Measurements from ENCODE around the gene GSTO1. TPM values are rescaled to one million over a fixed set of nuclear protein-coding genes. Genes with fewer than 3 reads are reported as not detected.
A peak's percentile ranks its signal among the peaks of the same experiment; 100 is the strongest.
"Not testable (repeated sequence)": the region's sequence is repeated elsewhere in the genome, so short reads cannot be mapped to it uniquely, and the experiment has no call there.

GSTO1 gene
- total RNA-seq = 39.9 TPM

GRCh38 chr10:104254493-104255310, at the start of gene GSTO1:
GSTO1 (plus strand) TSS chr10:104254892; CDS start chr10:104254929, 37 bp downstream.
- DNase-seq (ENCODE audit: low spot score in 2 of 2) = peak; percentile 68 to 74
- no peak for FAIRE-seq

GRCh38 chr10:104208730-104209129, 46.0 kb upstream of the GSTO1 start:
- FAIRE-seq = no peak
- DNase-seq (ENCODE audit: low spot score in 2 of 2) = no peak

DNA sequence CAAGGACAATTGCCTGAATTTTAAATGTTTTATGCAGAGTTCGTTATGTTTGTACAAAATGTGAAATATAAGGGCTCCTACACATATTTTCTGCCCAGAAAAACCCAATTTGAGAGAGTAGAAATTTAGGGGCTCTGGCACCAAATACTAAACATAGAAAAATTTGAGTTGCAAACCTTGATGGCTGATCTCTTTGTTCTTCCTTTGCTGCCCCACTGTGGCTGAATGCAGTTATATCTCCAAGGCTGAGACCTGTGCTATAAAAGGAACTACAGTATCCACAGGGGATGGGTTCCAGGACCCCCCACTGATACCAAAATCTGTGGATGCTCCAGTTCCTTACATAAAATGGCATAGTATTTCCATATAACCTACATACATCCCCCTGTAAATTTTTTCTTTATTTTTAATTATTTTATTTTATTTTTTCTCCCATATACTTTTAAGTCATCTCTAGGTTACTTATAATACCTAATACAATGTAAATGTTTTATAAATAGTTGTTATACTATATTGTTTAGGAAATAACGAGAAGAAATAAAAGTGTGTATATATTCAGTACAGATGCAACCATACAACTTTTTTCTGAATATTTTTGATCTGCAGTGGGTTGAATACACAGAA, 45.0 kb upstream of the GSTO1 start:
- DNase-seq (ENCODE audit: low spot score in 2 of 2) = peak; percentile 25 to 40
- peak; percentile 56 for FAIRE-seq

DNA sequence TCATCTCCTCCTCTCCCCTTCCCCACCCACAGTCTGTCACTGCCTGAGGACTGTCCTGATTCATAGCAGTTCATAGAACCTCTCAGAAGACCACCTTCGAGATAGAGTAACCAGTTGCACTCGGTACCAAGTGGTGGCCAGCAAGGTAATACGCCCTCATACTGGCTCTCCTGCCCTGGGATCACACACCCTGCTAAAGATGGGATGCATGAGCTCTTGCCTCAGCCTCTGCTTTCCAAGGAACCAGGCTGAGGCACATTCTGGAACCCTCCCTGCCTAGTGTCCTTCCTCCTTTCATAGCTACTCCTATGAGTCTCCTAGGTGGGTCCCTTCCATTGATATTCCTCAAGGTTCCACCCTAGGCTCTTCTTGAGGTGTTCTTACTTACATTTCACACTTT, 38.1 kb upstream of the GSTO1 start:
- FAIRE-seq (no peak), DNase-seq (ENCODE audit: low spot score in 2 of 2) (no peak)

- DNase-seq (ENCODE audit: low spot score in 2 of 2) (no peak), FAIRE-seq (no peak)
Measured at GRCh38 chr10:104218751-104219150, 35.9 kb upstream of the GSTO1 start.

GRCh38 chr10:104220522-104220921, 34.2 kb upstream of the GSTO1 start:
- DNase-seq (ENCODE audit: low spot score in 2 of 2) (no peak), FAIRE-seq (no peak)

GRCh38 chr10:104223304-104223703, 31.4 kb upstream of the GSTO1 start:
- DNase-seq (ENCODE audit: low spot score in 2 of 2) (no peak), FAIRE-seq (no peak)

GRCh38 chr10:104230490-104230889, 24.2 kb upstream of the GSTO1 start:
- FAIRE-seq (no peak), DNase-seq (ENCODE audit: low spot score in 2 of 2) (no peak)

- peak; percentile 92 for FAIRE-seq
Measured at GRCh38 chr10:104231784-104232612, 22.7 kb upstream of the GSTO1 start, which contains the start of gene CFAP43. CFAP43 (minus strand) TSS chr10:104232364; CDS start chr10:104232246, 118 bp downstream.

DNA sequence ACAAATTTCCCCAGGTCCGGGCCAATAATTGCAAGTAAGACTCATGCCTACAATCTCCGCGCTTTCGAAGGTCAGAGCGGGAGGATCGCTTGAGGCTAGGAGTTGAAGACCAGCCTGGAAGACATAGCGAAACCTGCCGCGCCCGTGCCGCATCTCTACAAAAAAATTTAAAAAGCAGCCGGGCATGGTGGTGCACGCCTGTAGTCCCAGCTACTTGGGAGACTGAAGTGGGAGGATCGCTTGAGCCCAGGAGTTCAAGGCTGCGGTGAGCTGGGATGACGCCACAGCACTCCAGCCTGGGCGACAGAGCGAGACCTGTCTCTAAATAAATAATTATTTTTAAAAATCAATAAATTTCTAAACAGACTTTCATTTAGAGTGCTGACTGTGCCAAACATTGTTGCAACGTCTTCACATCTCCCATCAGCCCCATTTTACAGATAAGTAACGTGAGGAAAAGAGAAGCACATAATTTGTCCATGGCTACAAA, 22.0 kb upstream of the GSTO1 start:
- FAIRE-seq (no peak), DNase-seq (ENCODE audit: low spot score in 2 of 2) (no peak)

More at GRCh38 chr10:104231784-104232612, 22.7 kb upstream of the GSTO1 start, which contains the start of gene CFAP43:
- peak; percentile 89 to 95 for DNase-seq (ENCODE audit: low spot score in 2 of 2)

DNA sequence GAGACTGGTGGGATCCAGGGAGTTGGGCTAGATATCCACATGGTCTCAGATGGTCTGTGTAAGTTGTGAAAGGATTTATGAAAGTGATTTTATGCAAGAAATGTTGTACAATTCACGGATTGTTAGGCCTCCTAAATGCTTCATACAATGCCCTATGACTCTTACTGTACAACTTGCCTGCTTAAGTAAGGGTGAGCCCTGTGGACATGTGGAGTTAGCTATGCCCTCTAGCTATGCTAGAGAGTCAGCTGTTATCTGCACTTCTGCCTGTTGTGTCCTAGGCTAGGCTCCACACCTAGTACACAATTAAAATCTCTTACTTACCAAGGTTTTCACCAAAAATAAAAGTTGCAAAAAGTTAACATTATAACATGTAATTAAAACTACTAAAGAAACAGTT, 20.9 kb upstream of the GSTO1 start:
- DNase-seq (ENCODE audit: low spot score in 2 of 2) (no peak), FAIRE-seq (no peak)

DNA sequence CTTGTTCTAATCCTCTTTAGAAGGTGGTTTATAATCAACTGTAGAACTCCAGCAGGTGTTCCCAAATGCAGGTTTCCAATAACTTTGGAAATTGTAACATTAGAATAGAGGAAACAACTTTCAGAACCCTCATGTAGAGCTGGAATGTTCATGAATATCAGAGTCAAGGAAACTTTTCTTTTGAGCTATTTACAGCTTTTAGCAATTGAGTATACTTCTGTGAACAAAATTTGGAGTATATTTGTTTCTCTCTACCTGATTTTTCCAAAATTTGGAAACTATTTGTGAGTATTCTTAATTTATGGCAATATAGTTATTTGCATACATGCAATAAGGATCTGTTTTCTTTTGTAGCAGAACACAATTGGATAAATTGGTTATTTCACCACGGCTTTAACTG, 19.8 kb upstream of the GSTO1 start:
- no peak for DNase-seq (ENCODE audit: low spot score in 2 of 2)
- no peak for FAIRE-seq

DNA sequence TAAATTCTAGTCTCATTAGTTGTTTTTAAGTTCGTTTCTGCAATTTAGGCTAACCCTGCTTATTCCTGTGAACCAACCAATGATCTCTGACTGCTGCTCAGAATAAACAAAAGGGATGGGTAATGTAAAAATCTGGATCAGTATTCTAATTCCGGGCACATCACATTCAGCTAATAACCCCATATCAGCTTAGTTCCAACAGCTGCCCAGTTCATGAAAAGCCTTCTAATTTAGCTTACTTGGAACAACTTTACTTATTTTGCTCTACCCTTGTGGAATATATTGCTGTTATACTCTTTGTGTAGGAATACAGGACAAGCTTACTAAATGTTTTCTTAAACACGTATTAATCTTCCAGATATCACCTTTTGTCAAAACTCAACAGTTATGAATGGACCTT, 18.9 kb upstream of the GSTO1 start:
- DNase-seq (ENCODE audit: low spot score in 2 of 2) (no peak), FAIRE-seq (no peak)

DNA sequence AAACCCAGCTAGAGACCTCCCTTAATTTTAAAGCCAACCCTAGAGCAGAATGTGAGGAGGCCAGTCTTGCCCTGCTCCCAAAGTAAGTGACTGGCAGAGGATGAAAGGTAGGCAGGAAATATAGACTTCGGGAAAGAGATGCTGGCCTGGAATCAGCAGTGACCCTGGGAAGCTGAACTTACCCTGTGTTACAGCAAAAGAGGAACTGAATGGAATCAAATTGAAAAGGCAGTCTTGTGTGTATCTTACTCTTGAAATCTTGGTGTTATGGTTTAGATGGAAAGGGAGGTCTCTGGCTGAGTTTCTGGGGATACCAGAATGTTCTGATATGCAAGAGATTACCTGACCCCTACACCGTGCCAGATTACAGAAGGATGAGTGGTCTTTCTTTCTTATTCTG, 14.6 kb upstream of the GSTO1 start:
- FAIRE-seq = no peak
- no peak for DNase-seq (ENCODE audit: low spot score in 2 of 2)

DNA sequence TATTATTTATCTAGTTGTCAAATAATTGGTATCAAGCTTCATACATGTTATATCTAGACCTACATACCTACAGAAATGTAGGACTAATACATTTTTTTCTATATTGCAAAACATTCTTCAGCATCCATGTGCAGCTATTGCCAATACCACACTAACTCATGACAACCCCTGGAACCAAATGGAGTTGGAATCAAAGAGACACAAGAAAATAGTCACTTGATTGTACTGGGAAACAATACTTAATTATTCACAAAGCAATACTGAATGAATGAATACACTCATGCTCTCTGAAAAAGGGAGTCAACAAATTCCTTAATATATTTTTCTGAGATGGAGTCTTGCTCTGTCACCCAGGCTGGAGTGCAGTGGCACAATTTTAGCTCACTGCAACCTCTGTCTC, 12.1 kb upstream of the GSTO1 start:
- FAIRE-seq (no peak), DNase-seq (ENCODE audit: low spot score in 2 of 2) (peak in 1 of 2 donors; percentile 40)

- DNase-seq (ENCODE audit: low spot score in 2 of 2) = peak in 1 of 2 donors; percentile 51
- not testable (repeated sequence) for FAIRE-seq
Measured at GRCh38 chr10:104243009-104243408, 11.7 kb upstream of the GSTO1 start.

DNA sequence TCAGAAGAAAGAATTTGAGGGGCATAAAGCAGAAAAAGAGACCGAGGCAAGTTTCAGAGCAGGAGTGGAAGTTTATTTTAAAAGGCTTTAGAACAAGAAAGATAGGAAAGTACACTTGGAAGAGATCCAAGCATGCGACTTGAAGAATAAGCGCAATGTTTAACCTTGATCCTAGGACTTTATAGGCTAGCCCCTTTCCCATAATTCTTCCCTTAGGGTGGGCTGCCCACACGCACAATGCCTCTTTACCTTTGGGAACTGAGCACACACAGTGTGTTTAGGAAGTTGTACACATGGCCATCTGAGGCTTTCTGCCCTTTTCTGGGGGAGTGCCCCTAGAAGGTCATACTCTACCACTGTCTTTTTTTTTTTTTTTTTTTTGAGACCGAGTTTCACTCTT, 11.2 kb upstream of the GSTO1 start:
- FAIRE-seq = no peak
- no peak for DNase-seq (ENCODE audit: low spot score in 2 of 2)

- FAIRE-seq (no peak), DNase-seq (ENCODE audit: low spot score in 2 of 2) (no peak)
Measured at GRCh38 chr10:104245066-104245632, 9.5 kb upstream of the GSTO1 start.

DNA sequence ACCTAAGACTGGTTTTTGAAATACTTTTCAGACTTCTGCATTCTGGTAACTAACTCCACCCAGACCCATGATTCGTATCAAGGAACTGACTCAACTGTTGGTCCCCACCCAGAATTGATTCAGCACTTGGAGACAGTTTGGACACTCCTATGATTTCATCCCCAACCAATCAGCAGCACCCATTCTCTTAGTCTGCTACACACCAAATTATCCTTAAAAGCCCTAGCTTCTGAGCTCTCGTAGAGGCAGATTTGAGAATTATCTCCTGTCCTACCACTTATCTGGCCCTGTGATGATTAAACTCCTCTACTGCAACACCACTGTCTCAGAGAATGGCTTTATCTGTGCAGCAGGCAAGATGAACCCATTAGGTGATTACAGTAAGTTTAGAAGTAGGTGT, 7.7 kb upstream of the GSTO1 start:
- no peak for DNase-seq (ENCODE audit: low spot score in 2 of 2)

GRCh38 chr10:104247513-104248146, 7.1 kb upstream of the GSTO1 start:
- FAIRE-seq = no peak

More for the DNA sequence above, 7.7 kb upstream of the GSTO1 start:
- no peak for FAIRE-seq

More at GRCh38 chr10:104247513-104248146, 7.1 kb upstream of the GSTO1 start:
- no peak for DNase-seq (ENCODE audit: low spot score in 2 of 2)

Measured in frontal cortex (tissue), 4 donors.